Stimulated activated naive CD4-positive, alpha-beta T cell (primary cell): ENCODE results near the gene L1CAM.

Experiments used
- DNase-seq, 6 experiments: peaks; one replicate each; lab custom pipeline; 2025; lab: John Stamatoyannopoulos, UW

L1CAM gene, protein sequence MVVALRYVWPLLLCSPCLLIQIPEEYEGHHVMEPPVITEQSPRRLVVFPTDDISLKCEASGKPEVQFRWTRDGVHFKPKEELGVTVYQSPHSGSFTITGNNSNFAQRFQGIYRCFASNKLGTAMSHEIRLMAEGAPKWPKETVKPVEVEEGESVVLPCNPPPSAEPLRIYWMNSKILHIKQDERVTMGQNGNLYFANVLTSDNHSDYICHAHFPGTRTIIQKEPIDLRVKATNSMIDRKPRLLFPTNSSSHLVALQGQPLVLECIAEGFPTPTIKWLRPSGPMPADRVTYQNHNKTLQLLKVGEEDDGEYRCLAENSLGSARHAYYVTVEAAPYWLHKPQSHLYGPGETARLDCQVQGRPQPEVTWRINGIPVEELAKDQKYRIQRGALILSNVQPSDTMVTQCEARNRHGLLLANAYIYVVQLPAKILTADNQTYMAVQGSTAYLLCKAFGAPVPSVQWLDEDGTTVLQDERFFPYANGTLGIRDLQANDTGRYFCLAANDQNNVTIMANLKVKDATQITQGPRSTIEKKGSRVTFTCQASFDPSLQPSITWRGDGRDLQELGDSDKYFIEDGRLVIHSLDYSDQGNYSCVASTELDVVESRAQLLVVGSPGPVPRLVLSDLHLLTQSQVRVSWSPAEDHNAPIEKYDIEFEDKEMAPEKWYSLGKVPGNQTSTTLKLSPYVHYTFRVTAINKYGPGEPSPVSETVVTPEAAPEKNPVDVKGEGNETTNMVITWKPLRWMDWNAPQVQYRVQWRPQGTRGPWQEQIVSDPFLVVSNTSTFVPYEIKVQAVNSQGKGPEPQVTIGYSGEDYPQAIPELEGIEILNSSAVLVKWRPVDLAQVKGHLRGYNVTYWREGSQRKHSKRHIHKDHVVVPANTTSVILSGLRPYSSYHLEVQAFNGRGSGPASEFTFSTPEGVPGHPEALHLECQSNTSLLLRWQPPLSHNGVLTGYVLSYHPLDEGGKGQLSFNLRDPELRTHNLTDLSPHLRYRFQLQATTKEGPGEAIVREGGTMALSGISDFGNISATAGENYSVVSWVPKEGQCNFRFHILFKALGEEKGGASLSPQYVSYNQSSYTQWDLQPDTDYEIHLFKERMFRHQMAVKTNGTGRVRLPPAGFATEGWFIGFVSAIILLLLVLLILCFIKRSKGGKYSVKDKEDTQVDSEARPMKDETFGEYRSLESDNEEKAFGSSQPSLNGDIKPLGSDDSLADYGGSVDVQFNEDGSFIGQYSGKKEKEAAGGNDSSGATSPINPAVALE

GRCh38 chrX:153885968-153886903, at the start of gene L1CAM:
Gene L1CAM, minus strand, starts transcription at chrX:153886173. Its CDS starts 10,337 bp downstream, at chrX:153875836.
- peak in 3 of 6 experiments; percentile 6 to 17 (median 10) for DNase-seq

- peak in 2 of 6 experiments; percentile 27 to 39 for DNase-seq
Measured at GRCh38 chrX:153935326-153935851, 49.4 kb upstream of the L1CAM start.

DNA sequence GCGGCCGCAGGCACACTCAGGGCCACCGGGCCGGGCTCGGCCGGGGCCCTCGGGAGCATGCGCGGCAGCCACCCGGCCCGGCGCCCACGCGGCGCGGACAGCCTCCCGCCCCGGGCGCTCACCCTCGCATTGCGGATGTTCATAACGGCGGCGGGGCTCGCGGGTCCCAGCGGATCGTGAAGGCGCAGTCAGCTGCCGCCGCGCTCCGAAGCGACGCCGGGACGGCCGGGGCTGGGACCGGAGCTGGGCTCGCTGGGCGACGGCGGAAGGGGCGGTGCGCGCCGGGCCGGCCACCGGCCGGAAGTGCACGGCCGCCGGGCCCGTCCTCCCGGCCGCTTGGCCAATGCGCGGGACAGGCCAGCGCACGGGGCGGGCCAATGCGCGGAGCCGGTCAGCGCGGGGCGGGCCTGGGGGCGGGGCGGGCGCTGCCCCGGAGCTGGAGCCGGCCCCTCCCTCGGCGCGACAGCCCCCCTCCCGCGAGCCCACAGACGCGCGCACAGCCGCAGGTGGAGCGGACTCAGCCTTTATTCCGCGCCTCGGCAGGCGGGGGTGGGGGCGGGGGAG, 48.9 kb upstream of the L1CAM start, which contains the start of gene NAA10:
TSS of gene NAA10 (minus strand) at position 276 of the 564 bp plus-strand sequence. CDS start at position 143, 133 bp downstream.
- peak in 5 of 6 experiments; percentile 12 to 44 (median 34) for DNase-seq

DNA sequence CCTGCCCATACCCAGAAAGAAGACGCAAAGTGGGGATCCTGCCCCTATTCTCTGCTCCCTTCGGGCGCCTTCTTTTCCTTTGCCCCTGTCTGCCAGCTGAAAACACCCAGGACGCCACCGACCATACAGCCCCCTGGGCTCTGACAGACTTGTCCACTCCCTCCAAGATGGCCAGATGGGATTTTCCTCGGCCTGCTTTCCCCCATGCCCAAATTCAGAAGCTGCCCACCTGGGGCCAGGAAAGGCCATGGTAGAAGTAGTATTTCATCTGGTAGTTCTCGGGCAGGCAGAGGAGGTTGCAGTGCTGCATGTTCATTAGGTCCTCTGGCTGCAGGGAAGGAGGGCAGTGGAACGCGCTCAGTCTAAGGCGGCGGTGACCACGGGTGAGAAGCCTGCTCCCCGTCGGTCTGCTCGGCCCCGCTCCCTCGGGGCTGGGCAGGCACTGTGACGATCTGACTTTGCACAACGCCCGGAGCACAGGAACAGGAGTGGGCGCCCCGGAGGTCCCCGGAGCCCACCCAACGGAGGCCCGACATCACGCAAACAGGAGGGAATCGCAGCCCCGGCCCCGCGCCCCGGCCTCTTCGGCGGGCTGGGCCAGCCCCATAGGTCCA, 48.3 kb upstream of the L1CAM start:
- DNase-seq: no peak

DNA sequence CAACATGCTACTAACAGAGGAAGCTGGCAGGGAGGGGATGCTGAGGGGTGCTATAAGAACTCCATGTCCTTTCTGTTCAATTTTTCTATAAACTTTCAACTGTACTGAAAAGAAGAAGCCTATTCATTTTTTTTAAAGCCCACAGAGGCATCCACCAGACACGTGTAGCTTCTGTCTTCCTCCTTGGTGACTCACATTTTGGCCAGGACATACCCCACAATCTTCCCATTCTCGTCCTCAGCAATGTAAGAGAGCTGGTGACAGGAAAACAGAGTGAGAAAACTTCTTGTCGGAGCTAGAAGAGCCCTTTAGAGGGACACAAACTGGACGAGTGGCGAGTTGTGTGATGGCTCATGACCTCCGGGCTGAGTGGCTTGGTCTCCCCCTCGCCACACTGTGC, 47.8 kb upstream of the L1CAM start:
- DNase-seq: no peak

DNA sequence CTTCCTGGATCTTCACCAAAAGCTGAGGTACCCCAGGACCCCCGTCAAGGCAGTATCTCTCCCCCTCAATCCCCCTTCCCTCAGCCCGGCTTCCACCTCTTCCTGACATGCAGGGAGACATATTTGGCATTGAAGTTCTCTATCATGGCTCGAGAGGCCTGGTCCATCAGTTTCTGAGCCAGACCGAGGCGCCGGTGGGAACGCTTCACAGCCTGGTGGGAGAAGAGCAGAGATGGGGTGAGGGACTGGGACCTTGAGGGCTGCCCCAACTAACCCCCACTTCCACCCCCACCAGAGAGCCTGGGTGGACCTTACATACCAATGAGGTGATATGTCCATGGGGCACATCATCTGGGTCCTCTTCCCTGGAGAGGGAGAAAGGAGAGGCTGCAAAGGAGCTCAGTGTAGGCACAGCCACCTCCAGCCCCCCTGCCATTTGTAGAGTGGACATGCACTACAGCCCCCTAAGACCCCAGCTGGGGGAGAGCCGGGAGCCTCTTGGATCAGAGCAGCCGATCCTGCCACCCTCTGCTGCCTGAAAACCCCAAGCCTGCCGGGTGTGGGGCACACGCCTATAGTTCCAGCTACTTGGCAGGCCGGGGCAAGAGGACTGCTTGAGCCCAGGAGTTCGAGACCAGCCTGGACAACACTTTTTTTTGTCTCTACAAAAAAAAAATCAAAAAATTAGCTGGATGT, 46.4 kb upstream of the L1CAM start:
- no peak for DNase-seq

GRCh38 chrX:153931748-153932147, 45.8 kb upstream of the L1CAM start:
- DNase-seq: no peak

DNA sequence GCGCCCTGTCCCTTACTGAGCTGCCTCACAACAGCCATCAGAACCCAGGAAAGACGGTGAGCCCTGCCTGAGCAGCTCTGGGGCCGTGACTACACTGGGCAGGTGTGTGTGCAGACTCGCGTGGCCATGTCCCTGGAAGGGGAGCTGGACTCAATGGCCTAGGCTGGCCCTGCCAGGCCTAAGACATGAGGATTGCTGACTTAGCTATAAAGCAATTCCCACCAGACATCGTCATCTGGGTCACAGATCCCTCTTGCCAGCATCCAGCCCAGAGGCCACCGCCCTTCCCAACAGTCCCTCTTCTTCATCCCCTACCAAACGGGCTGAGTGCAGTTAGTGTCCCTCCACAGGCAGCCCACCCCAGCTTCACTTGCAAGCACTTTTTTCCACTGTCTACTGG, 45.2 kb upstream of the L1CAM start:
- no peak for DNase-seq

GRCh38 chrX:153930011-153930910, 44.3 kb upstream of the L1CAM start:
- DNase-seq: no peak

- no peak for DNase-seq
Measured at GRCh38 chrX:153929576-153929975, 43.6 kb upstream of the L1CAM start.

GRCh38 chrX:153928846-153929245, 42.9 kb upstream of the L1CAM start:
- no peak for DNase-seq

GRCh38 chrX:153927922-153928760, 42.2 kb upstream of the L1CAM start:
- peak; percentile 90 to 97 (median 92) for DNase-seq

DNA sequence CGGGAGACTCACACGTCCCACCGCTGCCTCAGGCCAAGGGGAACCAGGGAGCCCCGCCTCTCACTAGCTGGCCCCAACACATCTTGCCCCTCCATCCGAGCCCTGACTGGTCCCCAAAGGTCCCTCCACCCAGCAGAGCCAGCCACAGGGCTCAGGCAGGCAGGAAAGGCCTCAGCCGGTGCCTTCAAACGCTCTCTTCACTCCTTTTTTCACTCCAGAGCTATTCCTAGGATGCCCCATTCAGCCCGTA, 41.6 kb upstream of the L1CAM start:
- no peak for DNase-seq

GRCh38 chrX:153926858-153927671, 41.1 kb upstream of the L1CAM start:
- peak; percentile 70 to 90 (median 77) for DNase-seq

DNA sequence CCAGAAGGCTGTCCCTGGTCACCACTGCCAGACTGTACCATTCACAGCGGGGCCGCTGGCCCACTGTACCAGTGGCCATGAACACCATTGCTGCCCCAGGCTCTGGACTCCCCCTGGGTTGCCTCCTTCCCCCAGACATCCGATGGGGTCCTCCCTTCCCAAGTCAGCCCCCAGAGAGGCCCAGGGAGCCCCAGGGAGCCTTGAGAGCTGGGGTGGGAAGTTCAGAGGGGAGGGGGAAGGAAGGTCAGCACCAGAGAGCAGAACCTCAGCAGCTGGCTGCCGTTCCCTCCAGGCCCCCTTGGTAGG, 40.5 kb upstream of the L1CAM start:
- no peak for DNase-seq

GRCh38 chrX:153925739-153926551, 40.0 kb upstream of the L1CAM start, which contains the start of gene ARHGAP4:
Gene ARHGAP4, minus strand, starts transcription at chrX:153926264. Its CDS starts 62 bp downstream, at chrX:153926202.
- peak in 5 of 6 experiments; percentile 11 to 59 (median 52) for DNase-seq
